Measurements from ENCODE around the gene SERPINI2. TPM values are rescaled to one million over a fixed set of nuclear protein-coding genes. Genes with fewer than 3 reads are reported as not detected.

SERPINI2 gene
- not detected for total RNA-seq (2021; fragmentation: NEBNext Ultra II Directional; extraction: Animal tissue kit (Norgen Biotek cat#: 25700))
- long read RNA-seq = 0 reads

GRCh38 chr3:167473863-167474262 is at the start of gene SERPINI2:
Gene SERPINI2 (minus strand): TSS chr3:167474042. CDS start chr3:167471834, 2,208 bp downstream.
- H3K4me3 Mint-ChIP-seq = no peak within 1 kb of the TSS
- H3K4me1 Mint-ChIP-seq (ENCODE audit: low read depth) = no peaks in the 10 kb centered on the region
- DNase-seq = no peak
- H3K27ac Mint-ChIP-seq = no peak within 1 kb of the TSS
- peaks cover 17% of the 10 kb centered on the region for H3K9me3 Mint-ChIP-seq
- no peaks in the 10 kb centered on the region for H3K27me3 Mint-ChIP-seq (ENCODE audit: insufficient read depth)
- no peak for TF ChIP-seq CTCF (IDR thresholded peaks at IDR 0.05)
- H3K36me3 Mint-ChIP-seq (ENCODE audit: low read depth) = no peaks in the 10 kb centered on the region

- peaks cover 45% of the 10 kb centered on the region for H3K9me3 Mint-ChIP-seq
- H3K4me1 Mint-ChIP-seq (ENCODE audit: low read depth) = no peaks in the 10 kb centered on the region
- H3K27ac Mint-ChIP-seq = no peak overlapping the region
- peaks cover 3% of the 10 kb centered on the region; the same call in 1 of the 2 replicates for H3K27me3 Mint-ChIP-seq (ENCODE audit: insufficient read depth)
- no peak for TF ChIP-seq CTCF (IDR thresholded peaks at IDR 0.05)
- no peaks in the 10 kb centered on the region for H3K36me3 Mint-ChIP-seq (ENCODE audit: low read depth)
- H3K4me3 Mint-ChIP-seq = no peak overlapping the region
- no peak for DNase-seq
Observed at GRCh38 chr3:167521006-167521355, 47.1 kb upstream of the SERPINI2 start.

- Mint-ChIP-seq H3K4me3 (no peak overlapping the region), H3K27me3 (ENCODE audit: insufficient read depth) (peaks cover 3% of the 10 kb centered on the region; the same call in 1 of the 2 replicates), H3K27ac (no peak overlapping the region), H3K4me1 (ENCODE audit: low read depth) (no peaks in the 10 kb centered on the region), H3K9me3 (peaks cover 45% of the 10 kb centered on the region), H3K36me3 (ENCODE audit: low read depth) (no peaks in the 10 kb centered on the region)
- DNase-seq = no peak
- no peak for TF ChIP-seq CTCF (IDR thresholded peaks at IDR 0.05)
Observed at GRCh38 chr3:167520266-167521005, 46.6 kb upstream of the SERPINI2 start.

- Mint-ChIP-seq H3K27ac (no peak overlapping the region), H3K4me1 (ENCODE audit: low read depth) (no peaks in the 10 kb centered on the region), H3K9me3 (peaks cover 37% of the 10 kb centered on the region), H3K36me3 (ENCODE audit: low read depth) (no peaks in the 10 kb centered on the region; the same call in 1 of the 2 replicates), H3K4me3 (no peak overlapping the region), H3K27me3 (ENCODE audit: insufficient read depth) (no peaks in the 10 kb centered on the region; the same call in 1 of the 2 replicates)
- TF ChIP-seq CTCF (IDR thresholded peaks at IDR 0.05) = no peak
- no peak for DNase-seq
Observed at GRCh38 chr3:167507954-167508353, 34.1 kb upstream of the SERPINI2 start.

- Mint-ChIP-seq H3K4me3 (no peak overlapping the region), H3K27me3 (ENCODE audit: insufficient read depth) (peaks cover 2% of the 10 kb centered on the region), H3K9me3 (peaks cover 36% of the 10 kb centered on the region), H3K36me3 (ENCODE audit: low read depth) (peaks cover 8% of the 10 kb centered on the region; the same call in 1 of the 2 replicates), H3K27ac (no peak overlapping the region), H3K4me1 (ENCODE audit: low read depth) (no peaks in the 10 kb centered on the region)
- no peak for TF ChIP-seq CTCF (IDR thresholded peaks at IDR 0.05)
- no peak for DNase-seq
Observed at GRCh38 chr3:167502401-167502800, 28.6 kb upstream of the SERPINI2 start.

Measured in HFFc6 (cell line).